ENCODE measurements around the gene PLCG2. TPM values are rescaled to one million over a fixed set of nuclear protein-coding genes. Genes with fewer than 3 reads are reported as not detected.

PLCG2 gene
- total RNA-seq, 1 experiment from 2014 or later = 3.5 TPM

DNA sequence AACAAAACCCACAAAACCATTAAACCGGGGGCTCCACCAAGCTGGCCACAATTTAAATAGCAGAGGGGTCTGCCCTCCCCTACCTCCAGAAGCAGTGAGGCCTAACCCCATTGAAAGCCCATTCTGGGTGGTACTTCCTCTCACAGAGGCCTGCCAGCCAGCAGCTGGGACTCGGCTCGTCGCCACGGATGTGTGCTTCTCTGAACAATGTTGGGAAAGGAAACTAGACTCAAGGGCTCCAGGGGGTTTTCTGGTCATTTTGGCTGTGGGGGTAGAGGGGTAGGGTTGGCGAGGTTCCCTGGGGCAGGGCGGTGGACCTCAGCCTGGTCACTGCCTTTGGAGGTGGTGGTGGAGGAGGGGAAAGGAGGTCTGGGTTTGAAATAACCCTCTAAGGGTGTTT lies 4.7 kb upstream of the PLCG2 start:
- POLR2A ChIA-PET (ENCODE audit: unreplicated experiment) = no interaction called here
- no TSS peak for BruUV-seq (replicated peaks)
- CTCF ChIA-PET = no interaction called here
- no peaks in the 10 kb centered on the region for H3K9me3 ChIP-seq (ENCODE audit: low read length)
- H3K9me2 ChIP-seq (replicated peaks; ENCODE audit: low read length) = no peaks in the 10 kb centered on the region
- H3K4me1 ChIP-seq (ENCODE audit: insufficient read depth, low read length) = 0 out of 2 replicates have a peak, but pooled peaks cover 2% of the 10 kb centered on the region
- H2AFZ ChIP-seq (ENCODE audit: low read length) = no peak overlapping the region
- DNase-seq (no peak), ATAC-seq (no peak)
- TF ChIP-seq, protein P1, sequence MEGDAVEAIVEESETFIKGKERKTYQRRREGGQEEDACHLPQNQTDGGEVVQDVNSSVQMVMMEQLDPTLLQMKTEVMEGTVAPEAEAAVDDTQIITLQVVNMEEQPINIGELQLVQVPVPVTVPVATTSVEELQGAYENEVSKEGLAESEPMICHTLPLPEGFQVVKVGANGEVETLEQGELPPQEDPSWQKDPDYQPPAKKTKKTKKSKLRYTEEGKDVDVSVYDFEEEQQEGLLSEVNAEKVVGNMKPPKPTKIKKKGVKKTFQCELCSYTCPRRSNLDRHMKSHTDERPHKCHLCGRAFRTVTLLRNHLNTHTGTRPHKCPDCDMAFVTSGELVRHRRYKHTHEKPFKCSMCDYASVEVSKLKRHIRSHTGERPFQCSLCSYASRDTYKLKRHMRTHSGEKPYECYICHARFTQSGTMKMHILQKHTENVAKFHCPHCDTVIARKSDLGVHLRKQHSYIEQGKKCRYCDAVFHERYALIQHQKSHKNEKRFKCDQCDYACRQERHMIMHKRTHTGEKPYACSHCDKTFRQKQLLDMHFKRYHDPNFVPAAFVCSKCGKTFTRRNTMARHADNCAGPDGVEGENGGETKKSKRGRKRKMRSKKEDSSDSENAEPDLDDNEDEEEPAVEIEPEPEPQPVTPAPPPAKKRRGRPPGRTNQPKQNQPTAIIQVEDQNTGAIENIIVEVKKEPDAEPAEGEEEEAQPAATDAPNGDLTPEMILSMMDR (conservative IDR thresholded peaks at IDR 0.05; ENCODE audit: low read depth, low read length) = no peak
- no peak for TF ChIP-seq EZH2 (IDR thresholded peaks at IDR 0.05; ENCODE audit: low read length, unreplicated experiment)
- no peak overlapping the region for H3K27ac ChIP-seq (ENCODE audit: low read length)
- H3K4me2 ChIP-seq (ENCODE audit: low read length) = no peak overlapping the region
- intact Hi-C loops (cut with micrococcal nuclease) = no loop called here
- no peaks in the 10 kb centered on the region for H3K36me3 ChIP-seq (ENCODE audit: low read depth, low read length)
- H3K27me3 ChIP-seq (ENCODE audit: low read length) = no peaks in the 10 kb centered on the region
- no peak overlapping the region for H3K9ac ChIP-seq (ENCODE audit: low read length)
- no peaks in the 10 kb centered on the region for H4K20me1 ChIP-seq (ENCODE audit: low read length)
- no peaks in the 10 kb centered on the region for H3K79me2 ChIP-seq (ENCODE audit: low read length)
- H3F3A ChIP-seq (ENCODE audit: low read length, unreplicated experiment) = no peaks in the 10 kb centered on the region
- no peak overlapping the region for H3K4me3 ChIP-seq (ENCODE audit: low read length)

DNA sequence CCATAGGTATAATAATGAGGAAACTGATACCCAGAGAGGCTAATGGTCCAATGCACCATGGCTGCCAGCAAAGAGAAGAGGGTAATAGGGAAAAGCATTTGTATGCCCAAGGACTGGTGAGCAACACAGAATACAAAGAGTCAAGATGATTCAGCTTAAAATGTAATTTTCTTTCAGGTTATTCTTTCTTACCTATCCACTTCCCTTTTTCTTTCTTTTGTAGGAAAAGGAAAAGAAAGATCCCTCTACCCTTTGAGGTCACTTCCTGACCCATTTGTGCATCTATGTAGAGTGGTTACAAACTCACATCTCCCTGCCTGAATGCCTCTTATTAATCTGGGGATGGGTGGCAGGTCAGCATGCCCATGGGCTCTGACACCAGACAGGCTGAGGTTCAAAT lies 3.5 kb upstream of the PLCG2 start:
- Histone ChIP-seq H3F3A (ENCODE audit: low read length, unreplicated experiment) (no peaks in the 10 kb centered on the region), H3K9me3 (ENCODE audit: low read length) (no peaks in the 10 kb centered on the region), H4K20me1 (ENCODE audit: low read length) (no peaks in the 10 kb centered on the region), H3K79me2 (ENCODE audit: low read length) (no peaks in the 10 kb centered on the region), H3K36me3 (ENCODE audit: low read depth, low read length) (no peaks in the 10 kb centered on the region), H3K4me3 (ENCODE audit: low read length) (no peak overlapping the region), H3K27me3 (ENCODE audit: low read length) (no peaks in the 10 kb centered on the region), H2AFZ (ENCODE audit: low read length) (no peak overlapping the region), H3K4me2 (ENCODE audit: low read length) (no peak overlapping the region), H3K9ac (ENCODE audit: low read length) (no peak overlapping the region), H3K9me2 (replicated peaks; ENCODE audit: low read length) (no peaks in the 10 kb centered on the region), H3K4me1 (ENCODE audit: insufficient read depth, low read length) (0 out of 2 replicates have a peak, but pooled peaks cover 2% of the 10 kb centered on the region), H3K27ac (ENCODE audit: low read length) (no peak overlapping the region)
- ChIA-PET POLR2A (ENCODE audit: unreplicated experiment) (no interaction called here), CTCF (no interaction called here)
- TF ChIP-seq EZH2 (IDR thresholded peaks at IDR 0.05; ENCODE audit: low read length, unreplicated experiment) = no peak
- TF ChIP-seq EZH2phosphoT487 (IDR thresholded peaks at IDR 0.05; ENCODE audit: borderline replicate concordance, low read length) = no peak
- no TSS peak for BruUV-seq (replicated peaks)
- ATAC-seq (no peak), DNase-seq (no peak)
- intact Hi-C loops (cut with micrococcal nuclease) = no loop called here

DNA sequence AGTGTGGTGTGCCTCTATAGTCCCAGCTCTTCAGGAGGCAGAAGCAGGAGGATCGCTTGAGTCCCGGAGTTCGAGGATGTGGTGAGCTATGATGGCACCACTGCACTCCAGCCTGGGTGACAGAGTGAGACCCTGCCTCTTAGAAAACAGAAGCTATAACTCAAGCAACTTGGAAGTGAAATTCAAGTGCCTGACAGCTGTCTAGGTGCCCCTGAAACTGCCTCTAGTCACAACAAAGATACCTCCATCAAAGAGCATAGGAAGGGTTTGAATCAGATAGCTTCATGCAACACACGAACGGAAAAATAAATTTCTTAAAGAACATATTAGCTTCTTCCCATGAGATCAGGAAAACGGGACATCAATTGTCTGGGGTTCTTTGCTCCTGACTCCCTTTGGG lies 860 bp upstream of the PLCG2 start:
- H3K4me2 ChIP-seq (ENCODE audit: low read length) = peak overlapping the region; percentile 90
- no peak overlapping the region; the same call in 1 of the 2 replicates for H3K4me3 ChIP-seq (ENCODE audit: low read length)
- TF ChIP-seq EZH2phosphoT487 (IDR thresholded peaks at IDR 0.05; ENCODE audit: borderline replicate concordance, low read length) = no peak
- no peak for TF ChIP-seq EZH2 (IDR thresholded peaks at IDR 0.05; ENCODE audit: low read length, unreplicated experiment)
- TF ChIP-seq, protein P1 (conservative IDR thresholded peaks at IDR 0.05; ENCODE audit: low read depth, low read length) = no peak
- H3K27ac ChIP-seq (ENCODE audit: low read length) = no peak overlapping the region
- POLR2A ChIA-PET (ENCODE audit: unreplicated experiment) = no interaction called here
- BruUV-seq (replicated peaks) = no TSS peak
- CTCF ChIA-PET = no interaction called here
- no peak for ATAC-seq
- no peaks in the 10 kb centered on the region for H3F3A ChIP-seq (ENCODE audit: low read length, unreplicated experiment)
- H4K20me1 ChIP-seq (ENCODE audit: low read length) = no peaks in the 10 kb centered on the region
- H3K9ac ChIP-seq (ENCODE audit: low read length) = no peak overlapping the region
- no peaks in the 10 kb centered on the region for H3K9me2 ChIP-seq (replicated peaks; ENCODE audit: low read length)
- DNase-seq = no peak
- 0 out of 2 replicates have a peak, but pooled peaks cover 2% of the 10 kb centered on the region for H3K4me1 ChIP-seq (ENCODE audit: insufficient read depth, low read length)
- H3K79me2 ChIP-seq (ENCODE audit: low read length) = no peaks in the 10 kb centered on the region
- intact Hi-C loops (cut with micrococcal nuclease) = no loop called here
- H3K27me3 ChIP-seq (ENCODE audit: low read length) = no peaks in the 10 kb centered on the region
- H3K36me3 ChIP-seq (ENCODE audit: low read depth, low read length) = no peaks in the 10 kb centered on the region
- H3K9me3 ChIP-seq (ENCODE audit: low read length) = no peaks in the 10 kb centered on the region
- no peak overlapping the region for H2AFZ ChIP-seq (ENCODE audit: low read length)
